ENCODE results near the gene HCRTR1.
"Not testable (repeated sequence)": the region's sequence is repeated elsewhere in the genome, so short reads cannot be mapped to it uniquely, and the experiment has no call there.

The HCRTR1 gene

DNA sequence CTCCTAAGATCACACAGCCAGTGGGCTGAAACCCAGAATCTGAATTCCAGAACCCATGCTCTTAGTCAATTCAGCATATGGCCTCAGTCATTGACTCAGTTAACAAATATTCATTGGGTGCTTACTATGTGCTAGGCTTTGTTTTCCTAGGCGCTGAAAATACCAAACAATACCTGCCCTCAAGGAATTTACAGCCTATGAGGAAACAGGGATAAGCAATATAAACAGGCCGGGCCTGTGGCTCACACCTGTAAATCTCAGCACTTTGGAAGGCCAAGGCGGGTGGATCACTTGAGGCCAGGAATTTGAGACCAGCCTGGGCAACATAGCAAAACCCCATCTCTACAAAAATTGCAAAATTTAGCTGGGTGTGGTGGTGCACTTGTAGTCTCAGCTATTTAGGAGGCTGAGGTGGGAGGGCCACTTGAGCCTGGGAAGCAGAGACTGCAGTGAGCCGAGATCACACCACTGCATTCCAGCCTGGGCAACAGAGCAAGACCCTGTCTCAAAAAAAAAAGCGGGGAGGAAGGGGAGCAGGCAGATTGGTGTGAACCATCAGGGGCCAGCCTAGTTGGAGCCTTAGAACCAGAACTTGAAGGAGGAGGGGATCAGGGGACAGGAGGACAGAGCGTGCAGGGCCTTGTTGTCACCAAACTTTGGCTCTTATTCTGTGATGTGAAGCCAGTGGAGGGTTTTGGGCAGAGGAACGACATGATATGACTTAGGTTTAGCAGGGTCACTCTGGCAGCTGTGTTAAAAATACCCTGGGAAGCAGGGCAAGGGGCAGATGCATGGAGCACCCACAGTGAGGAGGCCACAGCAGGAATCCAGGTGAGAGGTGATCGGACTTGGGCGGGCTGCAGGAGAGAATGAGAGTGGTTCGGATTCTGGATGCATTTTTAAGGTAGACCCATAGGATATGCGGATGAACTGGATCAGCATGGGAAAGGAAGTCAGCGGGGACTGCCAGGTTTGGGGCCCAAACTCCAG, 35.4 kb upstream of the HCRTR1 start:
- DNase-seq, result no peak

DNA sequence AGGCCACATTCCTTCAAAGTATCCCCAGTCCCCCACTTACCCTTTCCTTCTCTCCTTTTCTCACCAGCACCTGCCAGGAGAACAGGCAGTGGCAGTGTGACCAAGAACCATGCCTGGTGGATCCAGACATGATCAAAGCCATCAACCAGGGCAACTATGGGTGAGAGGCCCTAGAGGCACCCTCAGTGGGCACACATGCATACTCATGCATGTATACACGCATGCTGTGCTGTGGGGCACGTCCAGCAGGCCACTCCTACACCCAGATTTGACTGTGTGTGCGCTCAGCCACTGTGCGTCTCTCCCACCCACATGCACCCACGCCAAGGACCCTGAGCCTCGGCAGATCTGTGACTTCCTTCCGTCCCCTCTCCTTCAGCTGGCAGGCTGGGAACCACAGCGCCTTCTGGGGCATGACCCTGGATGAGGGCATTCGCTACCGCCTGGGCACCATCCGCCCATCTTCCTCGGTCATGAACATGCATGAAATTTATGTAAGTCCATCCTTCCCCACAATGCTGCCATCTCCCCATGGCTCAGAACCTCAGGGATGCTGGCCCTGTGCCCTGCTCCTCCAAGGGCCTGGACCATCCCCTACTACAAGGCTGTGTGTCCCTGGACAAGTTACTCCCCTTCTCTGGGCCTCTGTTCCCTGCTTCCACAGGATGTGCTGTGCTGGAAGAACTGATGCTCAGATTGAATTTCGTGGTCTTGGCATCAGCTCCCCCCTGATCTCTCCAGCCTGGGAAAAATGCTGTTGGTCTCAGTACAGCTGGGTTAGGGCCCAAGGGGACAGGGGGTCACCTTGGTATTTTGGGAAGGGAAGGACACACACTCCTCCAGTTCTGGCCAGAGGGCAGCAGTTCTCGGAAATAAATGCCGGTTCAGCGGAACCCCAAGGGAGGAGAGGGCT, 34.2 kb upstream of the HCRTR1 start:
- no peak for DNase-seq

DNA sequence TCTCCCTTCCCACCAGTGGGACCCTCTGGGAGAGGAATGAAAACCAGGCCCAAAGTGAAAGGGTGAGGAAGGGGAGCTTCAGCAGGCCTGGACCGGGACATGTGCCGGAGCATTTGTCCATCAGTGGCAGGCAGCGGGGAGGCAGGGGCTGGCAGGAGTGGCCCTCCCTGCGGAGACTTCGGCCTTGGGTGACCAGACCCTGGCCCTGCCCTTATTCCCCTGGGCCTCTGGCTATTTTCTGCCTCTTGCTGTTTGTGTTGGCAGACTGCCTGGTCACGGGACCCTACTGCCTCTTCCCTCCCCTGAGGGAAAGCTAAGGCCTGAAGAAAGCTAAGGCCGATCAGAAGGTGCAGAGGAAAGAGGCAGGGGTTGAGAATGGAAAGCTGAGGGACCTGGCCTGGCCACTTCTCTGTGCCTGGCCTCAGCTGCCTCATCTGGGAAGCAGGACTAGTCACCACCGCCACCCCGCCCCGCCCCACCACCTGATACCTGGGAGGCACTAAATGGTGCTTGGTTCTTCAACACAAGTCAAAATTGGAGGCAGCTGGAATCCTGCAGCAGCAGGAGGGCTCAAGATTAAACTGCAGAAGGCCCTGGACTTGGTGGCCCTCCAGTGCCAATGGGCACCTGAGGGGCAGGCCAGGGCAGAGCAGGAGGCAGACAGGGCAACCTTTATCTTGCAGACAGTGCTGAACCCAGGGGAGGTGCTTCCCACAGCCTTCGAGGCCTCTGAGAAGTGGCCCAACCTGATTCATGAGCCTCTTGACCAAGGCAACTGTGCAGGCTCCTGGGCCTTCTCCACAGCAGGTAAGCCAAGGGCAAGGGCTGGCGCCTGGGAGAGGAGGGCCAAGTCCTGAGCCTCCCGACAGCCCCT, 33.3 kb upstream of the HCRTR1 start:
- DNase-seq, result no peak

DNA sequence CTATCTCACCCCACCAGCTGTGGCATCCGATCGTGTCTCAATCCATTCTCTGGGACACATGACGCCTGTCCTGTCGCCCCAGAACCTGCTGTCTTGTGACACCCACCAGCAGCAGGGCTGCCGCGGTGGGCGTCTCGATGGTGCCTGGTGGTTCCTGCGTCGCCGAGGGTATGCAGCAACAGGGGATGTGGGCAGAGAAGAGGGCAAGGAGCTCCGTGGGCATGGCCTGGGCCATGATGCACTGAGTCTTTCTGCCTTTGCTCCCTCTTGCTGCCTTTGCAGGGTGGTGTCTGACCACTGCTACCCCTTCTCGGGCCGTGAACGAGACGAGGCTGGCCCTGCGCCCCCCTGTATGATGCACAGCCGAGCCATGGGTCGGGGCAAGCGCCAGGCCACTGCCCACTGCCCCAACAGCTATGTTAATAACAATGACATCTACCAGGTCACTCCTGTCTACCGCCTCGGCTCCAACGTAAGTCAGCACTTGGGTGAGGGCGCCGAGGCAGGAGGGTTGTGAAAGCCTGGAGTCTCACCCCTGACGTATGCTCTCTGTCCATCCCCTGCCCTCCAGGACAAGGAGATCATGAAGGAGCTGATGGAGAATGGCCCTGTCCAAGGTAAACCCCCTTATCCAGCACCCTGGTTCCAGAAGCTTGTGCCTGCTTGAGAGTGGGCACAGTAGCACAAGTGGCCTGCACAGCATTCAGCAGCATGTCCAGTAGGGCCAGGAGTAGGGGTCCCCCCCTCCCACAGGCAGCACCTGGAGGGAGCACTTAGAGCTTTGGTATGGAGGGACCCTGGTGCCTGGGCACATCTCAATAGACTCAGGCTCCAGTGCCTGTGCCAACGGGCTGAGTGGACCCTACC, 32.4 kb upstream of the HCRTR1 start:
- DNase-seq, result no peak

DNA sequence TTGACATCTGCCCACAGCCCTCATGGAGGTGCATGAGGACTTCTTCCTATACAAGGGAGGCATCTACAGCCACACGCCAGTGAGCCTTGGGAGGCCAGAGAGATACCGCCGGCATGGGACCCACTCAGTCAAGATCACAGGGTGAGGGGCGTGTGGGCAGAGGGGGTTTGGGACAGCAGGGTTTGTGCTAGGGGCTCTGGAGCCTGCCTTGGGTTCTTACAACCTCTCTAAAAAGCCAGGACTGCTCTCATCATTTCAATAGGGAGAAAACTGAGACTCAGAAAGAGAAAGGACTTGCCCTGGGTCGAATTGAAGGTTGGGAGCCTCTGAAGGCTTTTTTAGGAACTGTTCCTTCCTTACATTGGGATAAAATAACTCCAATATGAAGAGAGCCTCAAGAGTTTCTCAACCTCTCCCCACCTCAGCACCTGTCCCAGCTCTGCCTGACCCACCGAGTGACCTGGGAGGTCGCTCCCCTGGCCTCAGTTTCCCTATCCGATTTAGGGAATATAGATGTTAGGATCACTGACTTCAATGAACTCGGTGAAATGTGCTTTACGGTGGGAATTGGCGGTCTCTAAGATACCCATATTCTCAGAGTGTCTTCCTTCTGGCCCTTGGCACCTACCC, 31.6 kb upstream of the HCRTR1 start:
- DNase-seq, result no peak

DNA sequence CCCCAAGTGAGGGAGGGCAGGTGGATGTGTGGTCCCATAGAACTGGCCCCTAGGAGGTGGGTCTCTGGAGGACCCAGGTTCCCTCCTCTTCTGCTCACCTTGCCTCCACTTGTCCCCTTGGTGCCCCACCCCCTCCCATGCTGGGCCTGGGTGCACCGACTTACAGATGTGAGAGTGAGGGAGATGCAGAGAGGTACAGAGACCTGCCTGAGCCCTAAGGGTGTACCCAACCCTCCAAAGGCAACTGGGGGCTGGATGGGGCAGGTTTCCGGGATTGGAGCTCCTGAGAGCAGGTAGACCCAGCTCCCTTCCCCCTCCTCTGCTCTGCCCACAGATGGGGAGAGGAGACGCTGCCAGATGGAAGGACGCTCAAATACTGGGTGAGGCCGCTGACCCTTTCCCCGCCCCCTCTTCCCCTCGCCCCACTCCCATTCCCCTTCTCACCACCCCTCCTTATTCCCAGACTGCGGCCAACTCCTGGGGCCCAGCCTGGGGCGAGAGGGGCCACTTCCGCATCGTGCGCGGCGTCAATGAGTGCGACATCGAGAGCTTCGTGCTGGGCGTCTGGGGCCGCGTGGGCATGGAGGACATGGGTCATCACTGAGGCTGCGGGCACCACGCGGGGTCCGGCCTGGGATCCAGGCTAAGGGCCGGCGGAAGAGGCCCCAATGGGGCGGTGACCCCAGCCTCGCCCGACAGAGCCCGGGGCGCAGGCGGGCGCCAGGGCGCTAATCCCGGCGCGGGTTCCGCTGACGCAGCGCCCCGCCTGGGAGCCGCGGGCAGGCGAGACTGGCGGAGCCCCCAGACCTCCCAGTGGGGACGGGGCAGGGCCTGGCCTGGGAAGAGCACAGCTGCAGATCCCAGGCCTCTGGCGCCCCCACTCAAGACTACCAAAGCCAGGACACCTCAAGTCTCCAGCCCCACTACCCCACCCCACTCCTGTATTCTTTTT, 30.8 kb upstream of the HCRTR1 start:
- DNase-seq, result no peak

DNA sequence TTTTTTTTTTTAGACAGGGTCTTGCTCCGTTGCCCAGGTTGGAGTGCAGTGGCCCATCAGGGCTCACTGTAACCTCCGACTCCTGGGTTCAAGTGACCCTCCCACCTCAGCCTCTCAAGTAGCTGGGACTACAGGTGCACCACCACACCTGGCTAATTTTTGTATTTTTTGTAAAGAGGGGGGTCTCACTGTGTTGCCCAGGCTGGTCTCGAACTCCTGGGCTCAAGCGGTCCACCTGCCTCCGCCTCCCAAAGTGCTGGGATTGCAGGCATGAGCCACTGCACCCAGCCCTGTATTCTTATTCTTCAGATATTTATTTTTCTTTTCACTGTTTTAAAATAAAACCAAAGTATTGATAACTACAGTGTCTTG, 30.2 kb upstream of the HCRTR1 start:
- not testable (repeated sequence) for DNase-seq

DNA sequence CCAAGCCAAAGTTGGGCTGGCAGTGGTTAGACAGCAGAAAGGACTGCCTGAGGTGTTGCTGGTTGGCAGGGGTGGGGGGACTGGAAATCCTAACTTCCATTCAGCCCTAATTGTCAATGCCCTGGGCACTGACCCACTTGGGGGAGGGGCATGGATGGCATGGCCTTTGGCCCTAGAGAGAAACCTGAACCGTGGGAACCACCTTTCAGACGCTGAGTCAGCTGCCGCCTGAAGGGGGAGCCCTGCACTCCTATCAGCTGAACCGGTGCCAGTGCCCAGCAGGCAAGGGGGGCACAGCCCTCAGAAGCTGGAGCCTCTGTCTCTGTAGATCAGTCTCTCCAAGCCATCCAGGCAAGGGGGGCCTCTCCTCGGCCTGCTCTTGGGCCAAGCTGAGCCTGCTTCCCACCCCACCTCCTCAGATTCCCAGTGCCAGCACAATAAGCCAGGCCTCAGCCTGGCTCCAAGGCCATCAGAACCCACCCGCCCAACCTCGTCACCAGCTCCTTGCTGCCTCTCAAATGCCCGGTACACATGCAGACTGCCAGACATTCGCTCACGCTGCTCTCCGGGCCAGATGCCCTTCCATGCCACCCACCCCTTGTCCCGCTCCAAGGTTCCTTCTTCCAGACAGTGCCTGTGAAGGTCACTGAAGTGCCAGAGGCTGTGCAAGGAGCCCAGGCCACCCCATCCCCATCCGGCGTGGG, 29.6 kb upstream of the HCRTR1 start:
- DNase-seq, result peak; percentile 53

DNA sequence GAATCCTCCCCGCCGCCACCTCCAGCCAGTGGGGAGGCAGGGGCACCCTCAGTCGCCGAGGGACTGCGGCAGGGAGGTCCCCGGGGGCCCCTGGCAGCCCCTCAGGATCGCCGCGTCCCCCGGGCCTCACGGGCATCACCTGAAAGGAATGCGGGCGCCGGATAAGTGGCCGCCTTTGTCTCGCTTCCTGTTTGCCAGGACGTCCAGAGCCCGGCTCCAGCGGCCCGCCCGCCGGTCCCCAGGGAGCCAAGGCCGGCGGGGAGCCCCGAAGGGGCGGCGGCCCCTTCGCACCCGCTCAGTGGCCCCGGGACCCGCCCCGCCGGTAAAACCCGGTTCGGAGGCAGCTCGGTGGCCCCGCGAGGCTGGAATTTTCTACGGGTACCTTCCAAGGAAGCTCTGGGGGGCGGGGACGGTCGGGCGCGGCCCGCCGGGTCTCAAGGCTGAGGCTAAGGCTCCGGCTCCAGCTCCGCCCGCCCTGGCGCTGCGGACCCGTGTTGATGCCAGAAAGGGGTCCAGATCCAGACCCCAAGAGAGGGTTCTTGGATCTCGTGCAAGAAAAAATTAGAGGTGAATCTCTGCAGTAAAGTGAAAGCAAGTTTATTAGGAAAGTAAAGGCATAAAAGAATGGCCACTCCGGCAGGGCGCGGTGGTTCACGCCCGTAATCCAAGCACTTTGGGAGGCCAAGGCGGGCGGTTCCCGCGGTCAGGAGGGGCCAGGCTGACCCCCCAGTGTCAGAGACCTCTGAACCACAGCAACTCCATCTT, 28.6 kb upstream of the HCRTR1 start:
- DNase-seq, result no peak

DNA sequence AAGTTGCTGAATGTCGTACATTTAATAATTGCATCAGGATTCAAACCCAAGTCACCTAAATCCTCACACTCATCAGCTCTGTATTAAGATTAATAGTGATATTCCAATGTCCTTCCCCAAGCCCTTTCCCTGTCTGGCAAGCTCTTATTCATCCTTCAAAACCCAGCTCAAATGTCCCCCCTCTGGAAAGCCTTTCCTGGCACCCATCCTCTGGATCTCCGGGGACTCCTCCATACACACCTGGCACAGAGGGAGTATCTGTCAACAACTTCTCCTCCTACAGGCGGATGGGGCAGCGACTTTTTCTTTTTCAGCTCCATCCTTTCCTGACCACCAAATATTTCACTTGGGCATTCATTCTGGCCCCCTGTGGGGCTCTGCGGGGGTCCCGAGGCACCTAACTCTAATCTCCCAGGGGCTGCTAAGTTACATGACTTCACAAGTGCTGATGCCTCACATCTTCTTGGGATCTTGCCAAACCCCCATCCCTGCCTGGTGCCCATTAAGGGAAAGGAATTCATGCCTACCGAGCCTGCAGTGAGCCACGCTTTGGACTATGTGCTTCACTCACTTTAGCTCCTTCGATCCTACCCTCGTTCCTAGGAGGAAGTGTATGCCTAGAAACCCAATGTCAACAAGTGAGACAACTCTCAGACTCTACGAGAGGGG, 25.9 kb upstream of the HCRTR1 start:
- DNase-seq, result no peak

DNA sequence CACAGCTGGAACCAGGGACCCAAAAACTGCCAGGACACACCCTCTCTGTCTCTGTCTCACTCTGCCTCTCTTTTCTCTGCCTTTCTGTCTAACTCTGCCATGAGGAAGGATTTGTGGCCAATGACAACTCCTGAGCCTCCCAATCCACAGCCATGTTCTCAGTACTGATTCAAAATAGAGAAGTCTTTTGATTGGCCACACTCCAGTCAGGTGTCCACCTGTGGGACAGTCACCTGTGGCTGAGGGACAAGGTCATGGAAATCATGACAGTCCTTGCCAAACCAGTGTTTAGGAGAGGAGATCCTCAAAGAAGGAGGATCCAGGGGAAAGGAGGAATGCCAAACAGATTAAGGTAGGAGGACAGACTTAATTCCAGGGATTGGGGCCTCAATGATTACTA, 25.4 kb upstream of the HCRTR1 start:
- DNase-seq, result no peak

DNA sequence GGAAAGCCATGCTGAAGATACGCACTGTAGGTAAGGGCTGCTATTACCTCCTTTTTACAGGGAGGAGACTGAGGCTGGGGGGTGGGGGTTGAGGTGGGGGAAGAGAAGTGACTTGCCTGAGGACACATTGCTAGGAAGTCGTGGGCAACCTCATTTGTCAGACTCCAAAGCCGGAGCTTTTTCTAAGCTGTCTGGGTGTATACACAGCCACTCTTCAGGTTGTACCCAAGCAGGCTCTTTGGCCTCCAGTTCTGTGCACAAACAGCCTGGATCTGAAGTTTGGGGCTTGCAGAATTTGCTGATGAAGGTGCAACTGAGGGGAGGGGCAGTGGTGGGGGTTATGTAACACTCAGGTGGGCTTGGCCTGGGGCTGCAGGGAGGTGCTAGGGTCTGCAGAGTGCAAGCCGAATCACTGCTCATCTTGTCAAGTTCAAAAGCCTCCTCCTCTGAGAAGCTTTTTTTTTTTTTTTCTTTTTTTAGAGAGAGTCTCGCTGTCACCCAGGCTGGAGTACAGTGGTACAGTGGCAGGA, 24.3 kb upstream of the HCRTR1 start:
- no peak for DNase-seq

DNA sequence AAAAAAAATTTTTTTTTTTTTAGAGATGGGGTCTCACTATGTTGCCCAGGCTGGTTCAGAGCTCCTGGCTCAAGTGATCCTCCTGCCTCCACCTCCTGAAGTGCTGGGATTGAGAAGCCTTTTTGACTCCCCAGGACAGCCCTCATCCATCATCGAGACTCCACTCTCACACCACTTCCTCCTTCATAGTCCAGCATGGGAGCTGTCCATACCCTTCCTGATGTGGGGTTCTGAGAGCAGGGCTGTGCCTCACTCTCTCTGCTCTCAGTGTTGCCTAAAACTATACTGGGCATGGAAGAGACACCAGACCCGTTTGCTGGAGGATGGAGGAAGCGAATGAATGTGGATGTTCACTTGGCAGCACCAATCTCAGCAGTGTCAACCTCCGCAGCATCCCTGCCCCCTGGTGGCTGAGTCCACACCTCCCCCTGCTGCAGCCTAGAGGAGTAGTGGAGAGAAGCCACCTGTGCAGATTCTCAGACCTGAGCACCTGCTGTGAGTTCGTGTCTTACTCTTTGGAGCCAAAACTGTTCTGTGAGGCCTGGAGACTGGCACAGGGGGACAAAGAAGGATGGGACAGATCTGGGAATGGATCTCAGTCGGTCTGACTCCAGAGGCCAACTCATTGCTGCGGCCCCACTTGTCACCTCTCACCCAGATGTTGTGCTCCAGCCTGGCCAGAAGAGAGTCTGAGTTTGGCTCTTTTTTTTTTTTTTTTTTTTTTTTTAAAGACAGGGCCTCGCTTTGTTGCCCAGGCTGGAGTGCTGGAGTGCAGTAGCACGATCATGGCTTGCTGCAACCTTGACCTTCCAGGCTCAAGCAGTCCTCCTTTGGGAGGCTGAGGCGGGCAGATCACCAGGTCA, 23.5 kb upstream of the HCRTR1 start:
- peak; percentile 71 for DNase-seq

DNA sequence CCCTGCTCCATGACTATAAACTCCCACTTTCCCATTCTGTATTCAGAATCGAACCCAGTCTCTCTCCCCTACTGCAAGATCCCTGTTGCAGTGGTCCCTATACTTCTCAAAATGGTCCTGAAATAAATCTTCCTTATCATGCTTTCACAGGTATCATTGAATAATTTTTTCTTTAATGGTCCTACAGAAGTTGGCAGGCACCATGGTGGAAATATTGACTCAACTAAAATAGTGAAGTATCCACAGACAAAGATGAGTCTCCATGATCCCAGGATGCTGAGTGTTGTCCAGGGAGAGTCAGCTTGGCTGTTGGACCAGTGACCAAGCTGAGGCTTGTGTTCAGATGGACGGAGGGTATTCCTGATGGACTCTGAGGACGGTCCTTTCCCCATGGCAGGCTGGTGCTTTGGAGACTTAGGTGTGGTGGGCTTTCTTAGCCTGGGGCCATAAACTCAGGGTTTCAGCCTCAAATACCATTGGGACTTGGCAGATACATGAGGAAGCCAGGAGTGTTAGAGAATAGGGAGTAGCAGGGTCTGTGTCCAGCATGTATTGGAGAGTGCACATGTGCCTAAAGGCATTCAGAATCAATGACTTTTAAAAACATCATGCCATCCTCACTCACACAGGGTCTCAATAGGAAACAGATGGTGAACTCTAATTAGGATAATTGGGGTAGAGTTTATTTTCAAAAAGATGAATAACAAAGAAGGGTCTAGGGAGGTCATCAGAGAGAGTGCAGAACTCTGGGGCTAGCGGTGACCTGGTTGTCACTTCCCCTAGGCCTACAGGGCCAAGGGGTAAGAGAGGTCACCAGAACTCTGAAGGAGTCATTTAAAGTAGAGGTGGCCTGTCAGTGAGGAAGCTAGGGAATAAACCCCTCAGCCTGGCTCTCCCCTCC, 21.4 kb upstream of the HCRTR1 start:
- DNase-seq, result no peak

DNA sequence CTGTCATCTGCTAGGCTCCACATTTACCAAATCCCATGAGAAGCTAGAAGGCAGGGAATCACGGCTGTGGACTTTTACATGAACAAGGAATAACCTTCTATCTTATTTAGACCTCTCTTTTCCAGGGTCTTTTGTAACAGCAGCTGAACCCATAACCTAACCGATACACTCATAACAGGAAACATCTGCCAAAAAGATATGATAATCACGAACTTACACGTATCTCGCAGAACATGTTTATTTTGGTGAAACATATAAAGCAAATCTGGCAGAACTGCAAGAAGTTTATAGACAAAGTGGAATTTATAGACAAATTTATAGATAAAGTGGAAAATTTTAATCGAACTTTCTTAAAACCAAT, 20.8 kb upstream of the HCRTR1 start:
- DNase-seq, result no peak

DNA sequence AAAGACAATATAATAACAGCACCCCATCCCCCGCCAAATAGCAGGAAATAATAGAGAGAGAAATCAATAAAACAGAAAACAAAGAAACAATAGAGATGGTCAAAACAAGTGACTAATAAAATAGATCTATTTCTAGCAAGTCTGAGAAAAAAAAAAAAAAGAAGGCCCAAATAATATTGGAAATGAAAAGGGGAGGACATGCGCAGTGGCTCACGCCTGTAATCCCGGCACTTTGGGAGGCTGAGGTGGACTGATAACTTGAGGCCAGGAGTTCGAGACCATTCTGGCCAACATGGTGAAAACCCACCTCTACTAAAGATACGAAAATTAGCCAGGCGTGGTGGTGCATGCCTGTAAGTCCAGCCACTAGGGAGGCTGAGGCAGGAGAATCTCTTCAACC, 18.5 kb upstream of the HCRTR1 start:
- no peak for DNase-seq
